C4-2B (cell line): Measurements from ENCODE around the gene C1QTNF9B.

Experiments
- CTCF ChIP-seq: fragments of 450-650 bp; conservative IDR thresholded peaks from 2 replicates; pipeline ENCODE4 v1.5.1; 2017; ENCODE audit warnings: mild to moderate bottlenecking
- ZFX ChIP-seq: fragments of 450-650 bp; IDR thresholded peaks from 2 replicates; pipeline ENCODE4 v1.6.1; 2017

GRCh38 chr13:23849670-23850069, 47.6 kb downstream of the C1QTNF9B start:
- TF ChIP-seq CTCF: no peak
- no peak for TF ChIP-seq ZFX
